GM12865 (cell line): ENCODE measurements around the gene TMEM132C.

Experiments used
- DNase-seq: peaks from one replicate; pipeline ENCODE4 v3.0.0; 2010; ENCODE audit warnings: low read depth
- H3K4me3 ChIP-seq: 2 replicates; pipeline ENCODE4 v1.5.1; 2011; ENCODE audit warnings: mild to moderate bottlenecking, low read depth, low read length, control low read depth
- CTCF ChIP-seq: IDR thresholded peaks from 2 replicates; pipeline ENCODE4 v1.5.1; 2011; ENCODE audit warnings: low read length, control low read depth, low read depth, inconsistent platforms; ENCODE audit not compliant: insufficient read depth; ENCODE audit errors: missing control alignments

TMEM132C gene

GRCh38 chr12:128619263-128619662 is 352.3 kb downstream of the TMEM132C start:
- H3K4me3 ChIP-seq: no peak overlapping the region
- no peak for TF ChIP-seq CTCF
- DNase-seq: no peak

- no peak for TF ChIP-seq CTCF
- H3K4me3 ChIP-seq: no peak overlapping the region
- DNase-seq: no peak
Measured at GRCh38 chr12:128621304-128621703, 354.3 kb downstream of the TMEM132C start.

- TF ChIP-seq CTCF: no peak
- DNase-seq: no peak
- no peak overlapping the region for H3K4me3 ChIP-seq
Measured at GRCh38 chr12:128623748-128624147, 356.8 kb downstream of the TMEM132C start.

- no peak for TF ChIP-seq CTCF
- no peak for DNase-seq
- H3K4me3 ChIP-seq: no peak overlapping the region
Measured at GRCh38 chr12:128626808-128627320, 359.9 kb downstream of the TMEM132C start.

GRCh38 chr12:128627659-128628058 is 360.7 kb downstream of the TMEM132C start:
- DNase-seq: no peak
- TF ChIP-seq CTCF: no peak

GRCh38 chr12:128629979-128630378 is 363.0 kb downstream of the TMEM132C start:
- TF ChIP-seq CTCF: no peak
- H3K4me3 ChIP-seq: no peak overlapping the region
- DNase-seq: no peak

More at GRCh38 chr12:128627659-128628058, 360.7 kb downstream of the TMEM132C start:
- no peak overlapping the region for H3K4me3 ChIP-seq
